ENCODE results near the gene TCF4. TPM values are rescaled to one million over a fixed set of nuclear protein-coding genes. Genes with fewer than 3 reads are reported as not detected.

Gene TCF4
- total and polyA plus RNA-seq, 7 donors = 8.6 to 68.9 (median 36.8) TPM

DNA sequence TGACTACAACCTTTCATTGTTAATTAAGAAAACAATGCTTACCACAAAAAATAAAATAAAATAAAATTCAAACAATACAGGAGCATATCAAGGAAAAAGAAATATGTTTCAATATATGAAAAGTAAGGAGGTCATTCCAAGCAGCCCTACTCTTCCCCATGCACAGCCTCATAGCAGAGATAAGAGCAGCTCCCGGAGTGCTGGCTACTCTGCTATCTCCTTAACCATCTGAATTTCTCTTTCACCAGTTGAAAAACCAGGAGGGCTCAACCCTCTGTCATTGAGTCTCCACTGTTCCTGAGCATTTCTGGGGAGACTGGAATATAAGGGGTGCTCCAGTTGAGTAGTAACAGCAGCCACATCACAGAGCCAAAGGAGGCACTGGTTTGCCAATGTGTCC lies 201.4 kb downstream of the TCF4 start:
- H3K9me3 ChIP-seq = no peaks in the 10 kb centered on the region
- no peak overlapping the region for H3K4me3 ChIP-seq
- H3K27ac ChIP-seq = no peak overlapping the region
- DNase-seq (no peak), ATAC-seq (no peak)
- whole genome bisulfite sequencing, 3 donors = 82 to 93% (median 90%) methylated on average over 1 of the region's 1 CpG
- no peak for TF ChIP-seq CTCF (IDR thresholded peaks at IDR 0.05)
- H3K4me1 ChIP-seq = peaks cover 31% of the 10 kb centered on the region
- H3K27me3 ChIP-seq (ENCODE audit: insufficient read depth in 3 of 3, low read length in 2 of 3) = no peaks in the 10 kb centered on the region
- no peaks in the 10 kb centered on the region for H3K36me3 ChIP-seq (ENCODE audit: insufficient read depth in 1 of 2, low read depth in 1 of 2)
- intact Hi-C loops (cut with DNase I) = loop anchor here in 1 of 2 donors (5.0 kb wide), 1 partner anchor 34 kb away; no protein-coding TSS in a partner anchor

DNA sequence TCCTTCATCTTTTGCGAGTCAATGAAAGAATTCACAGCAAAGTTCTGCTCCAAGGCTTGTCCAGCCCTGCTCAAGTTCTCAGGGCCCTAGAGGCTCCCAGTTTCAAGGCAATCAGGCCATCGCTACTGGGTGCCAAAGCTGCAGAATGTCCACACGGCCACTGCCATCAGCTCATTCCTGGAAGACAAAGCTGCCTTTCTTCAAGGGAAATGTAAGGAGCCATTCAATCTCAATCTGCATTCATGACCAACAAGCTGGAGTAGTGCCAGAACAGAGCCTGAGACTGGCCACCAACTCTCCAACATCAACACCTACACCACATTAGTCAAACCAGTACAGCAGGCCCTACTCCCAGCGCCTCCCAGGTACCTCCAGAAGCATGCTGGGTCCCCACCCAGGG lies 202.2 kb downstream of the TCF4 start:
- Histone ChIP-seq H3K9me3 (no peaks in the 10 kb centered on the region), H3K4me3 (no peak overlapping the region), H3K27me3 (ENCODE audit: insufficient read depth in 3 of 3, low read length in 2 of 3) (no peaks in the 10 kb centered on the region), H3K4me1 (peaks cover 29% of the 10 kb centered on the region), H3K36me3 (ENCODE audit: insufficient read depth in 1 of 2, low read depth in 1 of 2) (no peaks in the 10 kb centered on the region), H3K27ac (no peak overlapping the region)
- 74 to 81% (median 78%) methylated on average over 4 of the region's 4 CpGs for WGBS, 3 donors
- no peak for TF ChIP-seq CTCF (IDR thresholded peaks at IDR 0.05)
- DNase-seq (no peak), ATAC-seq (no peak)
- intact Hi-C loops (cut with DNase I) = loop anchor here in 1 of 2 donors (5.0 kb wide), 1 partner anchor 33 kb away; no protein-coding TSS in a partner anchor

DNA sequence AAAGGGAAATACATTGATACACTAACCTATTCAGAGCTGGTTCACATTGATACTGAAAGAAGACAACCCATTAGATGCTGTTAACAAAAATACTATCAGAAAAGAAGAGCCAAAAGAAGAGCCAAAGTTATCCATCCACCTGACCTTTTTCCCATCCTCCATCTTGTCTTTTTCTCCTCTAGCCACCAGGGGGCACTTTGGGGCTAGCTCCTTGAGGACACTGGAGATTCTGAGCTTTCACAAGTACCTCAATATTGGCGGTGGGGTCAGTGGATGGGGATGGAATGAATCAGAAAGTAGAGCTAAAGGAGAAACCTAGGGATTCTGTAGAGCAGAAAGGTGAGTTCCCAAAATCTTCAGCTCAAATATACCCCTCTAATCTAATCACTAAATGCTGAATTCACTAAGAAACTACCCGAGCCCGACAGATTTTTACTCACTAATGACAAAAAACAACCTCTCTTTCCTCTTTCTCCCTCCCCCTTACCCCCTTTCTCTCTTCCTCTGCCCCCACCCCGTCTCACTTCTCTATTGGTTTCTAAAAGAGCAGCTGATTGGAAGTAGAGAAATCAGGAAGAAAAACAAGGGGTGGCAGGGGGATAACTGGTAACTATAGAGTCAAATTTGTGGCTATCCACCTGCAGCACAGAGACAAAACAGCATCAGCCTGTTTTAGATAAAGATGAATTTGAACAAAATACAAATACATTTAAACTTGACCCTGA lies 203.3 kb downstream of the TCF4 start:
- 72 to 77% (median 76%) methylated on average over 4 of the region's 4 CpGs for WGBS, 3 donors
- Histone ChIP-seq H3K4me3 (no peak overlapping the region), H3K27ac (no peak overlapping the region), H3K4me1 (peaks cover 29% of the 10 kb centered on the region), H3K27me3 (ENCODE audit: insufficient read depth in 3 of 3, low read length in 2 of 3) (no peaks in the 10 kb centered on the region), H3K36me3 (ENCODE audit: insufficient read depth in 1 of 2, low read depth in 1 of 2) (no peaks in the 10 kb centered on the region), H3K9me3 (no peaks in the 10 kb centered on the region)
- DNase-seq (no peak), ATAC-seq (peak in 2 of 4 donors; percentile 36)
- TF ChIP-seq CTCF (IDR thresholded peaks at IDR 0.05) = peak; percentile 39
- intact Hi-C loops (cut with DNase I) = loop anchor here in 1 of 2 donors (5.0 kb wide), 1 partner anchor 32 kb away; no protein-coding TSS in a partner anchor

- ATAC-seq = no peak
- H3K4me3 ChIP-seq = no peak overlapping the region
- H3K9me3 ChIP-seq = no peaks in the 10 kb centered on the region
- DNase-seq = no peak
- no peaks in the 10 kb centered on the region for H3K27me3 ChIP-seq (ENCODE audit: insufficient read depth in 3 of 3, low read length in 2 of 3)
- intact Hi-C loops (cut with DNase I) = no loop called here
- WGBS, 3 donors = 78 to 92% (median 80%) methylated on average over 4 of the region's 4 CpGs
- H3K27ac ChIP-seq = no peak overlapping the region
- TF ChIP-seq CTCF (IDR thresholded peaks at IDR 0.05) = no peak
- no peaks in the 10 kb centered on the region for H3K36me3 ChIP-seq (ENCODE audit: insufficient read depth in 1 of 2, low read depth in 1 of 2)
- H3K4me1 ChIP-seq = peaks cover 29% of the 10 kb centered on the region
These were observed 203.9 kb downstream of the TCF4 start for GRCh38 chr18:55384115-55384514.

Measured in psoas muscle (tissue), 8 donors.